WTC11 (cell line): ENCODE results near the gene ABL1. TPM values are rescaled to one million over a fixed set of nuclear protein-coding genes. Genes with fewer than 3 reads are reported as not detected.

Experiments used
- ATAC-seq: fragments of 200-7000 bp; cut with Tn5 transposase; 2 replicates; pipeline ENCODE4 v1.10.0; 2021; ENCODE audit warnings: mild to moderate bottlenecking, moderate library complexity
- CTCF ChIA-PET: fragments of 300-600 bp; sonication (Branson Sonifier 250); formaldehyde crosslinking; loops from one replicate; lab custom pipeline; 2021; ENCODE audit warnings: antibody characterized with exemption; lab: Charles Lee
- POLR2A ChIA-PET: fragments of 350-600 bp; sonication (Branson Sonifier 250); formaldehyde crosslinking; loops from one replicate; lab custom pipeline; 2021; ENCODE audit warnings: antibody characterized with exemption; lab: Charles Lee
- DNase-seq: peaks from one replicate; pipeline ENCODE4 v3.0.0; 2021; ENCODE audit warnings: low spot score
- H3K27ac Mint-ChIP-seq: 2 replicates; pipeline ENCODE4 v1.8.0; 2021; ENCODE audit warnings: mixed read lengths
- H3K27me3 Mint-ChIP-seq: 2 replicates; pipeline ENCODE4 v1.8.0; 2021; ENCODE audit warnings: low read depth, mild to moderate bottlenecking, moderate library complexity, mixed read lengths
- H3K36me3 Mint-ChIP-seq: 2 replicates; pipeline ENCODE4 v1.8.0; 2021; ENCODE audit warnings: mixed read lengths
- H3K4me1 Mint-ChIP-seq: 2 replicates; pipeline ENCODE4 v1.8.0; 2022; ENCODE audit warnings: mixed read lengths
- H3K4me3 Mint-ChIP-seq: 2 replicates; pipeline ENCODE4 v1.8.0; 2021; ENCODE audit warnings: mild to moderate bottlenecking, moderate library complexity, mixed read lengths
- H3K9me3 Mint-ChIP-seq: 2 replicates; pipeline ENCODE4 v1.8.0; 2021; ENCODE audit warnings: mixed read lengths
- CREM ChIP-seq: sonication (generic); formaldehyde crosslinking; IDR thresholded peaks from 2 replicates; pipeline ENCODE4 v1.8.1; 2022; ENCODE audit warnings: mild to moderate bottlenecking, missing genetic modification reagents, moderate library complexity
- IRF2 ChIP-seq: sonication (generic); formaldehyde crosslinking; IDR thresholded peaks from 2 replicates; pipeline ENCODE4 v1.8.0; 2022; ENCODE audit warnings: low read depth, missing genetic modification reagents, borderline replicate concordance
- JAZF1 ChIP-seq: fragments of 250-450 bp; sonication (Bioruptor Pico); IDR thresholded peaks from 2 replicates; pipeline ENCODE4 v1.9.0; 2021; ENCODE audit warnings: moderate library complexity, mild to moderate bottlenecking, inconsistent platforms
- NFYB ChIP-seq: sonication (generic); formaldehyde crosslinking; conservative IDR thresholded peaks from 2 replicates; pipeline ENCODE4 v1.8.0; 2022; ENCODE audit warnings: low read depth, missing genetic modification reagents
- RORB ChIP-seq: fragments of 250-450 bp; sonication (Bioruptor Pico); IDR thresholded peaks from 2 replicates; pipeline ENCODE4 v1.9.0; 2021; ENCODE audit warnings: mild to moderate bottlenecking
- ZNF317 ChIP-seq: sonication (generic); formaldehyde crosslinking; IDR thresholded peaks from 2 replicates; pipeline ENCODE4 v1.8.1; 2023; ENCODE audit warnings: low read depth, mild to moderate bottlenecking, moderate library complexity, missing genetic modification reagents, borderline replicate concordance
- total RNA-seq: library from RNA; stranded (reverse); gene quantifications from 3 replicates; pipeline ENCODE4 v1.2.3, GENCODE V29; 2021
- TF ChIP-seq, protein P1 (sequence below): fragments of 250-450 bp; sonication (Bioruptor Pico); IDR thresholded peaks from 2 replicates; pipeline ENCODE4 v1.9.0; 2021; ENCODE audit warnings: mild to moderate bottlenecking
- TF ChIP-seq, protein P2 (sequence below): sonication (generic); formaldehyde crosslinking; conservative IDR thresholded peaks from 2 replicates; pipeline ENCODE4 v1.8.1; 2022; ENCODE audit warnings: mild to moderate bottlenecking, missing genetic modification reagents
- TF ChIP-seq, protein P3 (sequence below): sonication (generic); formaldehyde crosslinking; IDR thresholded peaks from 2 replicates; pipeline ENCODE4 v1.8.0; 2023; ENCODE audit warnings: missing genetic modification reagents, mild to moderate bottlenecking, borderline replicate concordance
- TF ChIP-seq, protein P4 (sequence below): sonication (generic); formaldehyde crosslinking; IDR thresholded peaks from 2 replicates; pipeline ENCODE4 v1.8.1; 2022; ENCODE audit warnings: mild to moderate bottlenecking, moderate library complexity, missing genetic modification reagents
- TF ChIP-seq, protein P5 (sequence below): sonication (generic); formaldehyde crosslinking; IDR thresholded peaks from 2 replicates; pipeline ENCODE4 v1.8.1; 2022; ENCODE audit warnings: low read depth, mild to moderate bottlenecking, moderate library complexity, missing genetic modification reagents, borderline replicate concordance
- TF ChIP-seq, protein P6 (sequence below): sonication (generic); formaldehyde crosslinking; IDR thresholded peaks from 2 replicates; pipeline ENCODE4 v1.8.0; 2023; ENCODE audit warnings: mild to moderate bottlenecking, missing genetic modification reagents
- TF ChIP-seq, protein P7 (sequence below): fragments of 250-450 bp; sonication (Bioruptor Pico); IDR thresholded peaks from 2 replicates; pipeline ENCODE4 v1.9.0; 2021; ENCODE audit warnings: mild to moderate bottlenecking, borderline replicate concordance

The ABL1 gene
- total RNA-seq, 1 experiment from 2014 or later, result 104 TPM

DNA sequence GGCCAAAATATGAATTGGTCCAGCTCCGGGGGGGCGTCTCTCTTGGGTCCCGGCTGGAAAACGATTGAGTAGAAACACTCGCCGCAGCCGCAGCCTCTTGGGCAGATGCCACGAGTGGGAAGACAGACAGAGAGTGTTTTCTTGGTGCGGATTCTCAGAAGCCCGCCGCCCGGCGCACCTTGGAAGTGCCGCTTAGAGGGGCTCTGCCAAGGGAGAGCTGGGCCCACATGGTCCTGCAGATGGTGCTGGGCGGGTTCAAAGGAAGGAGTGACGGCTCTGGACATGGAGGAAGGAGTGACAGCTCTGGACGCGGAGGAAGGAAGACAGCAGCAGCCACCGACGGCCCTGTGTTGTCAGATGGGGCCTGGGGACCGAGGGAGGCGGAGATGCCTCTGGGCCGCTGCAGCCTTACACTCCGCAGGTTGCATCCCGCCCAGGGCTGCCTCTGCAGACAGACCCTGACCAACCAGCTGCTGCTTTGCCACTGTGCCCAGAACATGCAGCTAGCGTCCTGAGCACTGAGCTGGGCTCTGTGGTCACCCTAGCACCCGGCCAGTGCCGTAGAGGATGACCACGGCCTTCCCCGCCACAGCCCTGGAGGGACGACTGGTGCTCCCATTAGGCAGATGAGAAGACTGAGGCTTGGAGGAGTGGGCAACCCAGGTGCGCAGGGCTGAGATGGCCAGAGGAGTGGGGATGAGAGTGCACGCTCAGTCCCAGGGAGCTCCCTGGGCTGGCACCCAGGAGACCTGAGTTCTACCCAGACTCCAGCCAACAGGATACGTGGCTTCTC is 82.3 kb downstream of the ABL1 start:
- no peak overlapping the region for H3K4me3 Mint-ChIP-seq
- ATAC-seq, result no peak
- H3K9me3 Mint-ChIP-seq, result no peaks in the 10 kb centered on the region
- no peaks in the 10 kb centered on the region for H3K36me3 Mint-ChIP-seq
- no peak overlapping the region; the same call in 1 of the 2 replicates for H3K27ac Mint-ChIP-seq
- H3K27me3 Mint-ChIP-seq, result no peaks in the 10 kb centered on the region
- TF ChIP-seq, protein P1, sequence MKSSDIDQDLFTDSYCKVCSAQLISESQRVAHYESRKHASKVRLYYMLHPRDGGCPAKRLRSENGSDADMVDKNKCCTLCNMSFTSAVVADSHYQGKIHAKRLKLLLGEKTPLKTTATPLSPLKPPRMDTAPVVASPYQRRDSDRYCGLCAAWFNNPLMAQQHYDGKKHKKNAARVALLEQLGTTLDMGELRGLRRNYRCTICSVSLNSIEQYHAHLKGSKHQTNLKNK (CRISPR knock-in tag), result no peak
- no peak for TF ChIP-seq IRF2 (CRISPR knock-in tag)
- no peak for TF ChIP-seq CREM (CRISPR knock-in tag)
- TF ChIP-seq, protein P2, sequence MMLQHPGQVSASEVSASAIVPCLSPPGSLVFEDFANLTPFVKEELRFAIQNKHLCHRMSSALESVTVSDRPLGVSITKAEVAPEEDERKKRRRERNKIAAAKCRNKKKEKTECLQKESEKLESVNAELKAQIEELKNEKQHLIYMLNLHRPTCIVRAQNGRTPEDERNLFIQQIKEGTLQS (CRISPR knock-in tag), result no peak
- TF ChIP-seq, protein P3, sequence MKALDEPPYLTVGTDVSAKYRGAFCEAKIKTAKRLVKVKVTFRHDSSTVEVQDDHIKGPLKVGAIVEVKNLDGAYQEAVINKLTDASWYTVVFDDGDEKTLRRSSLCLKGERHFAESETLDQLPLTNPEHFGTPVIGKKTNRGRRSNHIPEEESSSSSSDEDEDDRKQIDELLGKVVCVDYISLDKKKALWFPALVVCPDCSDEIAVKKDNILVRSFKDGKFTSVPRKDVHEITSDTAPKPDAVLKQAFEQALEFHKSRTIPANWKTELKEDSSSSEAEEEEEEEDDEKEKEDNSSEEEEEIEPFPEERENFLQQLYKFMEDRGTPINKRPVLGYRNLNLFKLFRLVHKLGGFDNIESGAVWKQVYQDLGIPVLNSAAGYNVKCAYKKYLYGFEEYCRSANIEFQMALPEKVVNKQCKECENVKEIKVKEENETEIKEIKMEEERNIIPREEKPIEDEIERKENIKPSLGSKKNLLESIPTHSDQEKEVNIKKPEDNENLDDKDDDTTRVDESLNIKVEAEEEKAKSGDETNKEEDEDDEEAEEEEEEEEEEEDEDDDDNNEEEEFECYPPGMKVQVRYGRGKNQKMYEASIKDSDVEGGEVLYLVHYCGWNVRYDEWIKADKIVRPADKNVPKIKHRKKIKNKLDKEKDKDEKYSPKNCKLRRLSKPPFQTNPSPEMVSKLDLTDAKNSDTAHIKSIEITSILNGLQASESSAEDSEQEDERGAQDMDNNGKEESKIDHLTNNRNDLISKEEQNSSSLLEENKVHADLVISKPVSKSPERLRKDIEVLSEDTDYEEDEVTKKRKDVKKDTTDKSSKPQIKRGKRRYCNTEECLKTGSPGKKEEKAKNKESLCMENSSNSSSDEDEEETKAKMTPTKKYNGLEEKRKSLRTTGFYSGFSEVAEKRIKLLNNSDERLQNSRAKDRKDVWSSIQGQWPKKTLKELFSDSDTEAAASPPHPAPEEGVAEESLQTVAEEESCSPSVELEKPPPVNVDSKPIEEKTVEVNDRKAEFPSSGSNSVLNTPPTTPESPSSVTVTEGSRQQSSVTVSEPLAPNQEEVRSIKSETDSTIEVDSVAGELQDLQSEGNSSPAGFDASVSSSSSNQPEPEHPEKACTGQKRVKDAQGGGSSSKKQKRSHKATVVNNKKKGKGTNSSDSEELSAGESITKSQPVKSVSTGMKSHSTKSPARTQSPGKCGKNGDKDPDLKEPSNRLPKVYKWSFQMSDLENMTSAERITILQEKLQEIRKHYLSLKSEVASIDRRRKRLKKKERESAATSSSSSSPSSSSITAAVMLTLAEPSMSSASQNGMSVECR (CRISPR knock-in tag), result no peak
- TF ChIP-seq RORB (CRISPR knock-in tag), result no peak
- TF ChIP-seq, protein P4, sequence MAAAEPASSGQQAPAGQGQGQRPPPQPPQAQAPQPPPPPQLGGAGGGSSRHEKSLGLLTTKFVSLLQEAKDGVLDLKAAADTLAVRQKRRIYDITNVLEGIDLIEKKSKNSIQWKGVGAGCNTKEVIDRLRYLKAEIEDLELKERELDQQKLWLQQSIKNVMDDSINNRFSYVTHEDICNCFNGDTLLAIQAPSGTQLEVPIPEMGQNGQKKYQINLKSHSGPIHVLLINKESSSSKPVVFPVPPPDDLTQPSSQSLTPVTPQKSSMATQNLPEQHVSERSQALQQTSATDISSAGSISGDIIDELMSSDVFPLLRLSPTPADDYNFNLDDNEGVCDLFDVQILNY (CRISPR knock-in tag), result no peak
- TF ChIP-seq NFYB (CRISPR knock-in tag), result no peak
- no peak for TF ChIP-seq JAZF1 (CRISPR knock-in tag)
- TF ChIP-seq ZNF317, result no peak
- TF ChIP-seq, protein P5, sequence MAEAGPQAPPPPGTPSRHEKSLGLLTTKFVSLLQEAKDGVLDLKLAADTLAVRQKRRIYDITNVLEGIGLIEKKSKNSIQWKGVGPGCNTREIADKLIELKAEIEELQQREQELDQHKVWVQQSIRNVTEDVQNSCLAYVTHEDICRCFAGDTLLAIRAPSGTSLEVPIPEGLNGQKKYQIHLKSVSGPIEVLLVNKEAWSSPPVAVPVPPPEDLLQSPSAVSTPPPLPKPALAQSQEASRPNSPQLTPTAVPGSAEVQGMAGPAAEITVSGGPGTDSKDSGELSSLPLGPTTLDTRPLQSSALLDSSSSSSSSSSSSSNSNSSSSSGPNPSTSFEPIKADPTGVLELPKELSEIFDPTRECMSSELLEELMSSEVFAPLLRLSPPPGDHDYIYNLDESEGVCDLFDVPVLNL (CRISPR knock-in tag), result no peak
- TF ChIP-seq, protein P6, sequence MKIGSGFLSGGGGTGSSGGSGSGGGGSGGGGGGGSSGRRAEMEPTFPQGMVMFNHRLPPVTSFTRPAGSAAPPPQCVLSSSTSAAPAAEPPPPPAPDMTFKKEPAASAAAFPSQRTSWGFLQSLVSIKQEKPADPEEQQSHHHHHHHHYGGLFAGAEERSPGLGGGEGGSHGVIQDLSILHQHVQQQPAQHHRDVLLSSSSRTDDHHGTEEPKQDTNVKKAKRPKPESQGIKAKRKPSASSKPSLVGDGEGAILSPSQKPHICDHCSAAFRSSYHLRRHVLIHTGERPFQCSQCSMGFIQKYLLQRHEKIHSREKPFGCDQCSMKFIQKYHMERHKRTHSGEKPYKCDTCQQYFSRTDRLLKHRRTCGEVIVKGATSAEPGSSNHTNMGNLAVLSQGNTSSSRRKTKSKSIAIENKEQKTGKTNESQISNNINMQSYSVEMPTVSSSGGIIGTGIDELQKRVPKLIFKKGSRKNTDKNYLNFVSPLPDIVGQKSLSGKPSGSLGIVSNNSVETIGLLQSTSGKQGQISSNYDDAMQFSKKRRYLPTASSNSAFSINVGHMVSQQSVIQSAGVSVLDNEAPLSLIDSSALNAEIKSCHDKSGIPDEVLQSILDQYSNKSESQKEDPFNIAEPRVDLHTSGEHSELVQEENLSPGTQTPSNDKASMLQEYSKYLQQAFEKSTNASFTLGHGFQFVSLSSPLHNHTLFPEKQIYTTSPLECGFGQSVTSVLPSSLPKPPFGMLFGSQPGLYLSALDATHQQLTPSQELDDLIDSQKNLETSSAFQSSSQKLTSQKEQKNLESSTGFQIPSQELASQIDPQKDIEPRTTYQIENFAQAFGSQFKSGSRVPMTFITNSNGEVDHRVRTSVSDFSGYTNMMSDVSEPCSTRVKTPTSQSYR (CRISPR knock-in tag), result no peak
- TF ChIP-seq, protein P7, sequence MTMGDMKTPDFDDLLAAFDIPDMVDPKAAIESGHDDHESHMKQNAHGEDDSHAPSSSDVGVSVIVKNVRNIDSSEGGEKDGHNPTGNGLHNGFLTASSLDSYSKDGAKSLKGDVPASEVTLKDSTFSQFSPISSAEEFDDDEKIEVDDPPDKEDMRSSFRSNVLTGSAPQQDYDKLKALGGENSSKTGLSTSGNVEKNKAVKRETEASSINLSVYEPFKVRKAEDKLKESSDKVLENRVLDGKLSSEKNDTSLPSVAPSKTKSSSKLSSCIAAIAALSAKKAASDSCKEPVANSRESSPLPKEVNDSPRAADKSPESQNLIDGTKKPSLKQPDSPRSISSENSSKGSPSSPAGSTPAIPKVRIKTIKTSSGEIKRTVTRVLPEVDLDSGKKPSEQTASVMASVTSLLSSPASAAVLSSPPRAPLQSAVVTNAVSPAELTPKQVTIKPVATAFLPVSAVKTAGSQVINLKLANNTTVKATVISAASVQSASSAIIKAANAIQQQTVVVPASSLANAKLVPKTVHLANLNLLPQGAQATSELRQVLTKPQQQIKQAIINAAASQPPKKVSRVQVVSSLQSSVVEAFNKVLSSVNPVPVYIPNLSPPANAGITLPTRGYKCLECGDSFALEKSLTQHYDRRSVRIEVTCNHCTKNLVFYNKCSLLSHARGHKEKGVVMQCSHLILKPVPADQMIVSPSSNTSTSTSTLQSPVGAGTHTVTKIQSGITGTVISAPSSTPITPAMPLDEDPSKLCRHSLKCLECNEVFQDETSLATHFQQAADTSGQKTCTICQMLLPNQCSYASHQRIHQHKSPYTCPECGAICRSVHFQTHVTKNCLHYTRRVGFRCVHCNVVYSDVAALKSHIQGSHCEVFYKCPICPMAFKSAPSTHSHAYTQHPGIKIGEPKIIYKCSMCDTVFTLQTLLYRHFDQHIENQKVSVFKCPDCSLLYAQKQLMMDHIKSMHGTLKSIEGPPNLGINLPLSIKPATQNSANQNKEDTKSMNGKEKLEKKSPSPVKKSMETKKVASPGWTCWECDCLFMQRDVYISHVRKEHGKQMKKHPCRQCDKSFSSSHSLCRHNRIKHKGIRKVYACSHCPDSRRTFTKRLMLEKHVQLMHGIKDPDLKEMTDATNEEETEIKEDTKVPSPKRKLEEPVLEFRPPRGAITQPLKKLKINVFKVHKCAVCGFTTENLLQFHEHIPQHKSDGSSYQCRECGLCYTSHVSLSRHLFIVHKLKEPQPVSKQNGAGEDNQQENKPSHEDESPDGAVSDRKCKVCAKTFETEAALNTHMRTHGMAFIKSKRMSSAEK (CRISPR knock-in tag), result no peak
- TF ChIP-seq, all 79 proteins: peak for 0
- CTCF ChIA-PET, result interaction anchor here (0.5 to 1.8 kb wide), 8 partner anchors 15 to 276 kb away, joined by 3 to 8 read pairs (median 4); no protein-coding TSS in a partner anchor
- H3K4me1 Mint-ChIP-seq, result peaks cover 9% of the 10 kb centered on the region
- DNase-seq, result no peak
- POLR2A ChIA-PET, result interaction anchor here (0.5 to 0.7 kb wide), 2 partner anchors 37 to 167 kb away, joined by 3 to 5 read pairs; no protein-coding TSS in a partner anchor
